ENCODE measurements around the gene MYO16. TPM values are rescaled to one million over a fixed set of nuclear protein-coding genes. Genes with fewer than 3 reads are reported as not detected.

MYO16 gene
- total and polyA plus RNA-seq, 3 experiments from 2014 or later = 0.15 to 0.38 TPM; not detected in 1

DNA sequence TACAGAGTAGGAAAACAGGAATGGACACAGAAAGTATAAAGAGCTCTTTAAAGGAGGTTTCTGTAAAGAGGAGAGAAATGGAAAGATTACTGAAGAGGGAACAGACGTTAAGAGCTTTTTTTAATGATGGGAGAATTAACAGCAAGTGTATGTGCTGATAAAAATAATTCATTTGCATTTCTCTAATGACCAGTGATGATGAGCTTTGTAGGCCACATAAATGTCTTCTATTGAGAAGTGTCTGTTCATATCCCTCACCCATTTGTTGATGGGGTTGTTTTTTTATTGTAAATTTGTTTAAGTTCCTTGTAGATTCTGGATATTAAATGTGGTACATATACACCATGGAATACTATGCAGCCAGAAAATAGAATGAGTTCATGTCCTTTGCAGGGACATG lies 40.0 kb downstream of the MYO16 start:
- POLR2A ChIA-PET = no interaction called here
- H3K27ac Mint-ChIP-seq = no peak overlapping the region
- H3K27me3 Mint-ChIP-seq = peaks cover 0 to 2% of the 10 kb centered on the region in 2 donors

DNA sequence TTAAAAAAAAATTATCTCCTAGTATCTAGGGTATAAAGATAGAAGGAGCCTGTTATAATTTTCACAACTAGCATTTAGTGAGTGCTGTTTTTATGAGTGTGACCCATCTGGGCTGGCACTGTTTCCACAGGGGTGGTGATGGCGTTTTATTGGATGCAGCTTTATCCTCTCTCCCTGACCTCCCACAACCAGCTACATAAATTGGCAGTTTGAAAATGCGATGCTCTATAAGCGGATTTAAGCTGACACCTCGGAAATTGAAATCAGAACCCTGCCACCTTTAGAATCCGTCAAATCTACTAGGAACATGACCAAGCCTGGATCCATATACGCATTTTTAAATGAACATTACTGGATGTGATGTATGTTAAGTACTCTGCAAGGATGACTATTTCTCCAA lies 44.9 kb downstream of the MYO16 start:
- H3K36me3 Mint-ChIP-seq = no peaks in the 10 kb centered on the region
- no peaks in the 10 kb centered on the region for H3K36me3 ChIP-seq (ENCODE audit: insufficient read depth, low read length)
- H3K27ac Mint-ChIP-seq = no peak overlapping the region
- no peaks in the 10 kb centered on the region for H3K9me3 ChIP-seq (ENCODE audit: low read length)
- no peaks in the 10 kb centered on the region for H3K27me3 ChIP-seq (ENCODE audit: insufficient read depth, low read length, poor library complexity, severe bottlenecking)
- no peaks in the 10 kb centered on the region for H3K4me1 Mint-ChIP-seq
- H3K4me3 Mint-ChIP-seq = no peak overlapping the region
- CTCF ChIA-PET = no interaction called here
- H3K27me3 Mint-ChIP-seq = no peaks in the 10 kb centered on the region
- no peak overlapping the region for H3K4me3 ChIP-seq (ENCODE audit: low read length)
- POLR2A ChIA-PET = no interaction called here
- H3K27ac ChIP-seq (ENCODE audit: low read depth, low read length) = no peak overlapping the region
- peaks cover 0 to under 1% (median 0%) of the 10 kb centered on the region in 5 donors for H3K9me3 Mint-ChIP-seq
- DNase-seq = no peak
- no peaks in the 10 kb centered on the region for H3K4me1 ChIP-seq (ENCODE audit: insufficient read depth, low read length)

More for the DNA sequence above, 40.0 kb downstream of the MYO16 start:
- Histone ChIP-seq H3K4me1 (ENCODE audit: insufficient read depth, low read length) (no peaks in the 10 kb centered on the region), H3K4me3 (ENCODE audit: low read length) (no peak overlapping the region), H3K27ac (ENCODE audit: low read depth, low read length) (no peak overlapping the region), H3K9me3 (ENCODE audit: low read length) (no peaks in the 10 kb centered on the region), H3K27me3 (ENCODE audit: insufficient read depth, low read length, poor library complexity, severe bottlenecking) (no peaks in the 10 kb centered on the region), H3K36me3 (ENCODE audit: insufficient read depth, low read length) (no peaks in the 10 kb centered on the region)
- no peak overlapping the region for H3K4me3 Mint-ChIP-seq
- peaks cover 0 to 6% (median 3%) of the 10 kb centered on the region in 5 donors for H3K9me3 Mint-ChIP-seq
- CTCF ChIA-PET = no interaction called here
- no peaks in the 10 kb centered on the region for H3K4me1 Mint-ChIP-seq
- H3K36me3 Mint-ChIP-seq = no peaks in the 10 kb centered on the region
- DNase-seq = no peak

DNA sequence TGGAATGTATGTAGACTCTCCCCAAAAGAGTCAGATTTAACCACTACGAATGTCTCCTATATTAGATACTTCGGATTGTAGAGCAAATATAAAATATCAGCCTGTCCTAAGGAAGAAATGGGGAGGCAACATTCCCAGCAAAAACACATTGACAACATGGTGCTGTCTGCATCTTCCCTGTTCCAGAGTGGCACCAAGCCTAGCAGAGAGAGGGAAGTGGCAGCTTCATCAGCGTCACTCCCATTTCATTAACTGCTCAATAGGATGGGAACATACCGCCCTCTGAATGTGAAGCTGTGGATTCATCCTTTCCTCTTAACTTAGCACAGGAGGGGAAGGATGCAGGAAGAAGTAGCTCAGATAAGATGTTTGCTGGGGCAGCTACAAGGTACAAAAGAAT lies 45.4 kb downstream of the MYO16 start:
- no peaks in the 10 kb centered on the region for H3K4me1 Mint-ChIP-seq
- no peaks in the 10 kb centered on the region for H3K27me3 Mint-ChIP-seq
- no peaks in the 10 kb centered on the region for H3K9me3 Mint-ChIP-seq
- H3K36me3 ChIP-seq (ENCODE audit: insufficient read depth, low read length) = no peaks in the 10 kb centered on the region
- no peaks in the 10 kb centered on the region for H3K4me1 ChIP-seq (ENCODE audit: insufficient read depth, low read length)
- CTCF ChIA-PET = no interaction called here
- H3K4me3 ChIP-seq (ENCODE audit: low read length) = no peak overlapping the region
- H3K27me3 ChIP-seq (ENCODE audit: insufficient read depth, low read length, poor library complexity, severe bottlenecking) = no peaks in the 10 kb centered on the region
- H3K27ac ChIP-seq (ENCODE audit: low read depth, low read length) = no peak overlapping the region
- DNase-seq = no peak
- H3K27ac Mint-ChIP-seq = no peak overlapping the region
- H3K9me3 ChIP-seq (ENCODE audit: low read length) = no peaks in the 10 kb centered on the region
- H3K36me3 Mint-ChIP-seq = no peaks in the 10 kb centered on the region
- no peak overlapping the region for H3K4me3 Mint-ChIP-seq
- POLR2A ChIA-PET = no interaction called here

DNA sequence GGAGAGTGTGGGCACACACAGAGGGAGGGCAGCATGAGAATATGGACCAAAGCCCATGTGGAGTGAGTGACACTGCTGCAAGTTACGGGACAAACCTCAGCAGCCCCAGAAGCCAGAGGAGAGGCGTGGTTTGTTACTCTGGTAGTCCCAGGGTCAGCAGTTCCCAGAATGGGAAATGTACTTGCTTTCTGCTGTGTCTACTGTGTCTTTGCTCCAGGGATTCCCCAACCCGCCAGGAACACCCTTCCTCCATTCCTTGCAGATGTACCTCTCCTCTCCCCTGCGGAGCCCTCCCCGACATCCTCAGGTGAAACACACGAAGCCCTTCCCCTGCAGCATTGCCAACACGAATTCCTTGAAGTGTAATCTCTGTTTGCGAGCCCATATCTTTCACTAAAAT lies 47.2 kb downstream of the MYO16 start:
- Mint-ChIP-seq H3K27me3 (no peaks in the 10 kb centered on the region), H3K4me3 (no peak overlapping the region), H3K27ac (no peak overlapping the region), H3K4me1 (no peaks in the 10 kb centered on the region), H3K9me3 (no peaks in the 10 kb centered on the region), H3K36me3 (no peaks in the 10 kb centered on the region)
- Histone ChIP-seq H3K9me3 (ENCODE audit: low read length) (no peaks in the 10 kb centered on the region), H3K27me3 (ENCODE audit: insufficient read depth, low read length, poor library complexity, severe bottlenecking) (no peaks in the 10 kb centered on the region), H3K4me1 (ENCODE audit: insufficient read depth, low read length) (no peaks in the 10 kb centered on the region), H3K27ac (ENCODE audit: low read depth, low read length) (no peak overlapping the region), H3K36me3 (ENCODE audit: insufficient read depth, low read length) (no peaks in the 10 kb centered on the region), H3K4me3 (ENCODE audit: low read length) (no peak overlapping the region)
- DNase-seq = no peak
- ChIA-PET CTCF (no interaction called here), POLR2A (no interaction called here)

DNA sequence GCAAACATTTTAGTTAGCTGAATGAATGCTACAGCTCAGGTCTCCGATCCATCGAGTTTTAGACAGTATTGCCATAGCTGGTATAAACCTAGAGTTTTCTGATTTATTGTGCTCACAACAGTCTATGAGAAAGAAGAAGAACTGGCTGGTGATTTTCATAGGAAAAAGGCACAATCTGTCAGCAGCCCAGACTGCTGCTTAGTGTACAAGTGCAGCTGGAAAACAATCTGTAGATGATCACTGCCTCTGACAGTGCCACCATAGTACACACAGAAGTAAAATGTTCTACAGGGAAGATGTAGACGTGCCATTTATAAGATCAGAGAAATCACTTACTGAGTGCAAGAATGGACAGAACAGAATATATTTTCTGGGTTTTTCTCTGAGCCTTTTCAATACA lies 48.4 kb downstream of the MYO16 start:
- peaks cover 0 to 4% (median 0%) of the 10 kb centered on the region in 5 donors for H3K9me3 Mint-ChIP-seq
- no peaks in the 10 kb centered on the region for H3K4me1 ChIP-seq (ENCODE audit: insufficient read depth, low read length)
- no peak overlapping the region for H3K4me3 Mint-ChIP-seq
- H3K27me3 ChIP-seq (ENCODE audit: insufficient read depth, low read length, poor library complexity, severe bottlenecking) = no peaks in the 10 kb centered on the region
- H3K4me1 Mint-ChIP-seq = no peaks in the 10 kb centered on the region
- POLR2A ChIA-PET = no interaction called here
- H3K4me3 ChIP-seq (ENCODE audit: low read length) = no peak overlapping the region
- no peak overlapping the region for H3K27ac Mint-ChIP-seq
- CTCF ChIA-PET = no interaction called here
- no peaks in the 10 kb centered on the region for H3K36me3 Mint-ChIP-seq
- H3K27me3 Mint-ChIP-seq = no peaks in the 10 kb centered on the region
- H3K9me3 ChIP-seq (ENCODE audit: low read length) = no peaks in the 10 kb centered on the region
- no peaks in the 10 kb centered on the region for H3K36me3 ChIP-seq (ENCODE audit: insufficient read depth, low read length)
- no peak overlapping the region for H3K27ac ChIP-seq (ENCODE audit: low read depth, low read length)
- no peak for DNase-seq

DNA sequence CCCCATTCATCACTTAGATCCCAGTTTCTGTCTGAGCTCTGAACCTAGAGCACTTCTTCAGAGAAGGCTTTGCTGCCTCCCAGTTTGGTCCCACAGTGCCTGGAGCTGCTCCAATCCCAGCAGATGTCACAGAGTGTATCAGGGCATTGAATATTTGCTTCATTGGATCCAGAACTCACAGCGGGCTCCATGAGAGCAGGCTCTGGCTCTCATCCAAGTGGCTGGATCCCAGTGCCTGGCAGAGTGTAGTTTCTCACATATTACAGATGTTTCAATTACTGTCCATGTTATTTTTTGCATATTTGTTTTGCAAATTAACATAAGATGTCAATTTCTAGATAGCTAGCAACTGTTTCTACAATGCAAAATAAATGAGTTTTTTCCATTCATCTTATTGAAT lies 50.6 kb downstream of the MYO16 start:
- no peaks in the 10 kb centered on the region for H3K36me3 Mint-ChIP-seq
- H3K27me3 Mint-ChIP-seq = peaks cover 0 to 1% of the 10 kb centered on the region in 2 donors
- no peaks in the 10 kb centered on the region for H3K4me1 Mint-ChIP-seq
- no peak for DNase-seq
- Histone ChIP-seq H3K27me3 (ENCODE audit: insufficient read depth, low read length, poor library complexity, severe bottlenecking) (no peaks in the 10 kb centered on the region), H3K27ac (ENCODE audit: low read depth, low read length) (no peak overlapping the region), H3K36me3 (ENCODE audit: insufficient read depth, low read length) (no peaks in the 10 kb centered on the region), H3K9me3 (ENCODE audit: low read length) (no peaks in the 10 kb centered on the region), H3K4me1 (ENCODE audit: insufficient read depth, low read length) (no peaks in the 10 kb centered on the region), H3K4me3 (ENCODE audit: low read length) (no peak overlapping the region)
- H3K9me3 Mint-ChIP-seq = peaks cover 0 to 4% (median 0%) of the 10 kb centered on the region in 5 donors
- no peak overlapping the region for H3K4me3 Mint-ChIP-seq
- ChIA-PET POLR2A (no interaction called here), CTCF (no interaction called here)
- no peak overlapping the region for H3K27ac Mint-ChIP-seq

DNA sequence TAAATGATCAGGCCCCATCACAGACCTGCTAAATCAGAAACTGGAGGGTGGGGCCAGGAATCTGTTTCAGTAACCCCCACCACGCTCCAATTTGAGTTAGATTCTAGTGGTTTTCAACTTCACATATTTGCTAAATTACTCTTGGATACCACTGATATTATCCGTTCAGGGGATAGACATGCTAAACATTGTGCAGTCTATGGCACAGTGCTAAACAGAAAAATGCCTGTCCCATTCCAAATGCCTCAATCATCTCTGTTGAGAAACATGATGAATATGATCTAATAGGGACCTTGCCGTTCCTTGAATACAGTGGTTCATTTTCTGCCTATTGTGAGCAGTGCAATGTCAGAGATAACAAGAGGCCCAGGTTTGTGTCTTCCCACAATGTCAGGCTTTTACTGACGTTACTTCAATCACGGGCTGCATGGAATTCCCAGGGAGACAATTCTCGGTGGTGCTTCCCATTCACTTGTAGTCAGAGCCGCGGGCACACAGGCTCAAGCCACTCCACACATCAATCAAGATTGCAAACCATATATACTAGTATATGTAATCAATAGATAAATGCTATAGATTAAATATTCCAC lies 52.7 kb downstream of the MYO16 start:
- Mint-ChIP-seq H3K4me1 (no peaks in the 10 kb centered on the region), H3K27me3 (peaks cover 0 to 1% of the 10 kb centered on the region in 2 donors), H3K4me3 (no peak overlapping the region), H3K36me3 (no peaks in the 10 kb centered on the region), H3K9me3 (peaks cover 0 to 4% (median 0%) of the 10 kb centered on the region in 5 donors), H3K27ac (no peak overlapping the region)
- no peaks in the 10 kb centered on the region for H3K9me3 ChIP-seq (ENCODE audit: low read length)
- no peak for DNase-seq
- CTCF ChIA-PET = no interaction called here
- H3K4me1 ChIP-seq (ENCODE audit: insufficient read depth, low read length) = no peaks in the 10 kb centered on the region
- no peaks in the 10 kb centered on the region for H3K27me3 ChIP-seq (ENCODE audit: insufficient read depth, low read length, poor library complexity, severe bottlenecking)
- H3K36me3 ChIP-seq (ENCODE audit: insufficient read depth, low read length) = no peaks in the 10 kb centered on the region
- H3K27ac ChIP-seq (ENCODE audit: low read depth, low read length) = no peak overlapping the region
- POLR2A ChIA-PET = no interaction called here
- H3K4me3 ChIP-seq (ENCODE audit: low read length) = no peak overlapping the region

DNA sequence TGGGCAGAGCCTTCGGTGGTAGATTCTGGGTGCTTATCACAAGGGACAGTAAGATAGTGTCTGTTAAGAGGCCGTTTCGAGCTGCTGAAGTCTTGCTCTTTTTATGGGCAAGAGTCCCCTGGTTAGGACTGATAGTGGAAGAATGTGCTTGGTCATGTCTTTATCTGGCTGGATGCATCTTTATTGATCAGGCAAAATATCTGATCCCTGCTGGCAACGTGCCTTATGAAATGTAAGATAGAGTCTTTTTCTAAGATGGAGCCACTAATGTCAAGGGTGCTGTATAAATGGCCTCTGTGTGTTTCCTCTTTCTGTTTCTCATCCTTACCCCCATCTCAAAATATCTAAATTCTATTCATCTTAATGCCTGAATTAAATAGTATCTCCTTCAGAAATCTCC lies 53.3 kb downstream of the MYO16 start:
- Mint-ChIP-seq H3K36me3 (no peaks in the 10 kb centered on the region), H3K9me3 (peaks cover 0 to 4% (median 0%) of the 10 kb centered on the region in 5 donors), H3K27ac (no peak overlapping the region), H3K4me1 (no peaks in the 10 kb centered on the region), H3K27me3 (peaks cover 0 to 1% of the 10 kb centered on the region in 2 donors), H3K4me3 (no peak overlapping the region)
- H3K4me3 ChIP-seq (ENCODE audit: low read length) = no peak overlapping the region
- H3K27ac ChIP-seq (ENCODE audit: low read depth, low read length) = no peak overlapping the region
- CTCF ChIA-PET = no interaction called here
- no peaks in the 10 kb centered on the region for H3K36me3 ChIP-seq (ENCODE audit: insufficient read depth, low read length)
- no peak for DNase-seq
- no peaks in the 10 kb centered on the region for H3K27me3 ChIP-seq (ENCODE audit: insufficient read depth, low read length, poor library complexity, severe bottlenecking)
- POLR2A ChIA-PET = no interaction called here
- H3K9me3 ChIP-seq (ENCODE audit: low read length) = no peaks in the 10 kb centered on the region
- H3K4me1 ChIP-seq (ENCODE audit: insufficient read depth, low read length) = no peaks in the 10 kb centered on the region

DNA sequence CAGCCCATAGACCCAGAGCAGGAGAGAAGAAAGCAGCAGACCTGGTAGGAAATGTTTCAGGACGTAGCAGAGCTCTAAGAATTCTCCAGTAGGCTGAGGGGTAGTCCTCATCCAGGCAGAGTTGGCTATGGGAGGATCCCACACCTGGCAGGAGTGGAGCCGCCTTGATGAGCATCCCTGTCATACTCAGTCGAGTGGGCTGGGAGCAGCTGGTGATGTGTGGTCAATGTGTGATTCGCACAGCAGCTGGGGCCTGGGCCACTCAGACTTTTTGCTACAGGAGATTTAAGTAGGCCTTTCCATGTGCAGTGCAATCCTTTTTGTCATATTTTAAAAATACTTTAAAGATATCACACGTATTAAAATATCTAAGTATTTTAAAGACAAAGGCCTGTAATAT lies 56.6 kb downstream of the MYO16 start:
- H3K4me3 Mint-ChIP-seq = no peak overlapping the region
- no peak overlapping the region for H3K4me3 ChIP-seq (ENCODE audit: low read length)
- no peaks in the 10 kb centered on the region for H3K4me1 ChIP-seq (ENCODE audit: insufficient read depth, low read length)
- H3K36me3 Mint-ChIP-seq = no peaks in the 10 kb centered on the region
- CTCF ChIA-PET = no interaction called here
- H3K27ac ChIP-seq (ENCODE audit: low read depth, low read length) = no peak overlapping the region
- H3K27me3 ChIP-seq (ENCODE audit: insufficient read depth, low read length, poor library complexity, severe bottlenecking) = no peaks in the 10 kb centered on the region
- no peak for DNase-seq
- H3K4me1 Mint-ChIP-seq = no peaks in the 10 kb centered on the region
- H3K9me3 Mint-ChIP-seq = peaks cover 0 to 4% (median 0%) of the 10 kb centered on the region in 5 donors
- no peaks in the 10 kb centered on the region for H3K36me3 ChIP-seq (ENCODE audit: insufficient read depth, low read length)
- POLR2A ChIA-PET = no interaction called here
- H3K27me3 Mint-ChIP-seq = peaks cover 0 to 1% of the 10 kb centered on the region in 2 donors
- H3K9me3 ChIP-seq (ENCODE audit: low read length) = no peaks in the 10 kb centered on the region
- H3K27ac Mint-ChIP-seq = no peak overlapping the region

All from CD8-positive, alpha-beta memory T cell (primary cell).